ENCODE measurements around the gene PAQR4.
"Not testable (repeated sequence)": the region's sequence is repeated elsewhere in the genome, so short reads cannot be mapped to it uniquely, and the experiment has no call there.

- not testable (repeated sequence) for TF ChIP-seq POU6F1 (CRISPR knock-in tag; IDR thresholded peaks at IDR 0.05; ENCODE audit: borderline replicate concordance, low read depth); ZNF565 (CRISPR knock-in tag; conservative IDR thresholded peaks at IDR 0.05; ENCODE audit: low read depth); ESRRG (CRISPR knock-in tag; IDR thresholded peaks at IDR 0.05); ZFP3 (CRISPR knock-in tag; IDR thresholded peaks at IDR 0.05); PATZ1 (CRISPR knock-in tag; IDR thresholded peaks at IDR 0.05; ENCODE audit: borderline replicate concordance); ZNF8 (CRISPR knock-in tag; IDR thresholded peaks at IDR 0.05)
Measured at GRCh38 chr16:2943716-2944115, 25.4 kb upstream of the PAQR4 start.
